Measurements from ENCODE around the gene ARNT2. TPM values are rescaled to one million over a fixed set of nuclear protein-coding genes. Genes with fewer than 3 reads are reported as not detected.

The ARNT2 gene
- total and polyA plus RNA-seq, 10 of the 15 experiments (the other 5 are each of a cell fraction or from before 2014, with no cell fraction given) = 0.07 to 0.49 (median 0.09) TPM; not detected in 6

DNA sequence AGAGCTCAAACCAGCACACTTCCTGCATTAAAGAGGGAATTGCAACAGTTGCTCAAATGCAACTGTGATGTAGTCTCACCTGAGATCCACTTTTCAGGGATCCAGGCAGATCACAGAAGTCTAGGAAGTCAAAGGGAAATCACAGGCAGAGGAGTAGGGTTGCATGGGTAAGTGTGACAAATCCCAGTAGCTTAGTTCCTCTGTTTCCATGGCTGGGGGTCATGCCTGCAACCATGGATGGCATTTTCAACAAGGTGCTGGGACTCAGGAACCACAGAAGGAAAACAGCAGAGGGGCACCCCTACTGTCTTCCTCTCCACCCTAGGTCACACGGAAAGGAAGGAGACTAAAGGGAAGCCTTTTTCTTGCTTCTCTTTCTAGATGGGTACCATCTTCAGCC lies 36.5 kb upstream of the ARNT2 start:
- no peaks in the 10 kb centered on the region for H4K20me1 ChIP-seq (ENCODE audit: control insufficient read depth, insufficient read depth)
- no TSS peak for BruUV-seq (replicated peaks)
- intact Hi-C loops (cut with micrococcal nuclease; ENCODE audit: unreplicated experiment) (no loop called here), in situ Hi-C loops (cut with MboI) (no loop called here)
- no peak overlapping the region for H3K27ac ChIP-seq (ENCODE audit: control insufficient read depth, insufficient read depth)
- WGBS (ENCODE audit: insufficient coverage, insufficient replicate concordance, low lambda C conversion rate, missing lambda C conversion rate) = 0% methylated on average over 1 of the region's 1 CpG
- ChIA-PET SMC1A (ENCODE audit: uncharacterized antibody, unreplicated experiment) (no interaction called here), POLR2A (no interaction called here), RAD21 (ENCODE audit: unreplicated experiment) (no interaction called here), CTCF (interaction anchor here (0.5 to 1.8 kb wide), 2 partner anchors 11 to 175 kb away, joined by 3 to 5 read pairs; no protein-coding TSS in a partner anchor)
- no peaks in the 10 kb centered on the region for H3K79me2 ChIP-seq (ENCODE audit: control insufficient read depth, insufficient read depth, low read length)
- H3K4me2 ChIP-seq (ENCODE audit: control insufficient read depth, insufficient read depth) = no peak overlapping the region
- no peaks in the 10 kb centered on the region for H3K4me1 ChIP-seq (ENCODE audit: control insufficient read depth, insufficient read depth, low read length)
- no peaks in the 10 kb centered on the region for H3K27me3 ChIP-seq (replicated peaks in 1 of 2; ENCODE audit: control insufficient read depth in 2 of 2, insufficient read depth in 2 of 2, low read length in 1 of 2)
- no peak for ATAC-seq
- no peak for DNase-seq (ENCODE audit: low read depth, low spot score)
- no peak overlapping the region for H3K4me3 ChIP-seq
- H3K9ac ChIP-seq (ENCODE audit: control insufficient read depth, insufficient read depth, low read length) = no peak overlapping the region
- FAIRE-seq = no peak
- no peak overlapping the region for H2AFZ ChIP-seq (ENCODE audit: control insufficient read depth, low read depth, low read length)
- H3K9me3 ChIP-seq (replicated peaks; ENCODE audit: control insufficient read depth, insufficient read depth, low read length) = peaks cover 2% of the 10 kb centered on the region; the same call in 2 of the 3 replicates
- TF ChIP-seq, protein P1, sequence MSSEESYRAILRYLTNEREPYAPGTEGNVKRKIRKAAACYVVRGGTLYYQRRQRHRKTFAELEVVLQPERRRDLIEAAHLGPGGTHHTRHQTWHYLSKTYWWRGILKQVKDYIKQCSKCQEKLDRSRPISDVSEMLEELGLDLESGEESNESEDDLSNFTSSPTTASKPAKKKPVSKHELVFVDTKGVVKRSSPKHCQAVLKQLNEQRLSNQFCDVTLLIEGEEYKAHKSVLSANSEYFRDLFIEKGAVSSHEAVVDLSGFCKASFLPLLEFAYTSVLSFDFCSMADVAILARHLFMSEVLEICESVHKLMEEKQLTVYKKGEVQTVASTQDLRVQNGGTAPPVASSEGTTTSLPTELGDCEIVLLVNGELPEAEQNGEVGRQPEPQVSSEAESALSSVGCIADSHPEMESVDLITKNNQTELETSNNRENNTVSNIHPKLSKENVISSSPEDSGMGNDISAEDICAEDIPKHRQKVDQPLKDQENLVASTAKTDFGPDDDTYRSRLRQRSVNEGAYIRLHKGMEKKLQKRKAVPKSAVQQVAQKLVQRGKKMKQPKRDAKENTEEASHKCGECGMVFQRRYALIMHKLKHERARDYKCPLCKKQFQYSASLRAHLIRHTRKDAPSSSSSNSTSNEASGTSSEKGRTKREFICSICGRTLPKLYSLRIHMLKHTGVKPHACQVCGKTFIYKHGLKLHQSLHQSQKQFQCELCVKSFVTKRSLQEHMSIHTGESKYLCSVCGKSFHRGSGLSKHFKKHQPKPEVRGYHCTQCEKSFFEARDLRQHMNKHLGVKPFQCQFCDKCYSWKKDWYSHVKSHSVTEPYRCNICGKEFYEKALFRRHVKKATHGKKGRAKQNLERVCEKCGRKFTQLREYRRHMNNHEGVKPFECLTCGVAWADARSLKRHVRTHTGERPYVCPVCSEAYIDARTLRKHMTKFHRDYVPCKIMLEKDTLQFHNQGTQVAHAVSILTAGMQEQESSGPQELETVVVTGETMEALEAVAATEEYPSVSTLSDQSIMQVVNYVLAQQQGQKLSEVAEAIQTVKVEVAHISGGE (CRISPR knock-in tag; IDR thresholded peaks at IDR 0.05) = no peak
- TF ChIP-seq EGR1 (IDR thresholded peaks at IDR 0.05; ENCODE audit: borderline replicate concordance in 1 of 2, low read depth in 2 of 2, low read length in 2 of 2) (no peak), ESRRA (IDR thresholded peaks at IDR 0.05; ENCODE audit: low read length) (no peak)
- TF ChIP-seq, protein P2, sequence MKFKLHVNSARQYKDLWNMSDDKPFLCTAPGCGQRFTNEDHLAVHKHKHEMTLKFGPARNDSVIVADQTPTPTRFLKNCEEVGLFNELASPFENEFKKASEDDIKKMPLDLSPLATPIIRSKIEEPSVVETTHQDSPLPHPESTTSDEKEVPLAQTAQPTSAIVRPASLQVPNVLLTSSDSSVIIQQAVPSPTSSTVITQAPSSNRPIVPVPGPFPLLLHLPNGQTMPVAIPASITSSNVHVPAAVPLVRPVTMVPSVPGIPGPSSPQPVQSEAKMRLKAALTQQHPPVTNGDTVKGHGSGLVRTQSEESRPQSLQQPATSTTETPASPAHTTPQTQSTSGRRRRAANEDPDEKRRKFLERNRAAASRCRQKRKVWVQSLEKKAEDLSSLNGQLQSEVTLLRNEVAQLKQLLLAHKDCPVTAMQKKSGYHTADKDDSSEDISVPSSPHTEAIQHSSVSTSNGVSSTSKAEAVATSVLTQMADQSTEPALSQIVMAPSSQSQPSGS (IDR thresholded peaks at IDR 0.05; ENCODE audit: low read length) = no peak
- H3K36me3 ChIP-seq (ENCODE audit: control insufficient read depth in 2 of 2, insufficient read depth in 2 of 2, low read length in 1 of 2) = no peaks in the 10 kb centered on the region

All from GM12878 (cell line).